GM21825 (cell line): Measurements from ENCODE around the gene ABCA2.
"Not testable (repeated sequence)": the region's sequence is repeated elsewhere in the genome, so short reads cannot be mapped to it uniquely, and the experiment has no call there.

Experiments
- ATAC-seq: cut with Tn5 transposase; IDR thresholded peaks from one replicate; pipeline ENCODE4 v1.9.1; 2021; ENCODE audit warnings: mild to moderate bottlenecking, moderate library complexity; ENCODE audit not compliant: unreplicated experiment

ABCA2 gene

GRCh38 chr9:137064027-137064879, 36.2 kb upstream of the ABCA2 start:
- no peak for ATAC-seq

- ATAC-seq = no peak
These were observed 35.4 kb upstream of the ABCA2 start for GRCh38 chr9:137063311-137064026.

- not testable (repeated sequence) for ATAC-seq
These were observed 34.8 kb upstream of the ABCA2 start for GRCh38 chr9:137062798-137063197.

- no peak for ATAC-seq
These were observed 34.3 kb upstream of the ABCA2 start for GRCh38 chr9:137062384-137062783.

- ATAC-seq = no peak
These were observed 30.6 kb upstream of the ABCA2 start for GRCh38 chr9:137058521-137059234.

DNA sequence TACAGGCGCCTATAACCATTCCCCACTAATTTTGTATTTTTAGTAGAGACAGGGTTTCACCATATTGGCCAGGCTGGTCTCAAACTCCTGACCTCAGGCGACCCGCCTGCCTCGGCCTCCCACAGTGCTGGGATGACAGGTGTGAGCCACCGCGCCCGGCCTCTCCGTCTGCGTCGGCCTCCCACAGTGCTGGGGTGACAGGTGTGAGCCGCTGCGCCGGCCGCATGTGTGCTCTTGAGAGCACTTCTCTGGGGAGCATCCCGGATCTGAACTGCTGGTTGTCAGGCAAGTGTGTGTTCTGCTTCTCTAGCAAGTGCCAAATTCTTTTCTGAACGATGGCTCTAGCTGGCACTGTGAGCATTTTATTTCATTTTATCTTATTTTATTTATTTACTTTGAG, 29.5 kb upstream of the ABCA2 start:
- ATAC-seq = no peak

DNA sequence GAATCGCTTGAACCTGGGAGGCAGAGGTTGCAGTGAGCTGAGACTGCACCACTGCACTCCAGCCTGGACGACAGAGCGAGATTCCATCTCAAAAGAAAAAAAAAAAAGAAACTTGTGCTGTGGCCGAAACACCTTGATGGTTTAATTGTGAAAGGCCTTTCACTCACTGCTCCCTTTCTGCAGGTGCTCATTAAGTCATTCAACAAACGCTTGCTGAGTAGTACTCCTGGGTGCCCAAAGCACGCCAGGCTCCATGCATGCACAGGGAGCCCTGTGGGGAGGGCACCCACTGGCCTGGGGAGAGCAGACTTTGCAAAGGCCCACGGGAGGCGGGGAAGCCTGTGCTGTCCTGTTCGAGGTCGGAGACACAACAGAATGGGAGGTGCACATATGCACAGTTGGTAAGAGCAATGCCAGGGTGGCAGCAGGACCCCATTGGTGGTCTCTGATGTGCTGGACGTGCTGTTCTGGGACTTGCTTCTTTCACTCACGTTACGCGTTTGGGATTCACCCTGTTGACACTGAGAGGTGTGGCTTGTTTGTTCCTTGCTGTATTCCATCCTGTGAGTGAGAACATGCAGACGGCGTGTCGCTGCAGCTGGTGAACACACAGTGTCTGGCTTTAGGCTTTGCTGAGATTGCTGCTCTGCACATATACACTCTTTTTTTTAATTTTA, 28.8 kb upstream of the ABCA2 start:
- ATAC-seq = no peak

- no peak for ATAC-seq
These were observed 27.6 kb upstream of the ABCA2 start for GRCh38 chr9:137055385-137056364.

DNA sequence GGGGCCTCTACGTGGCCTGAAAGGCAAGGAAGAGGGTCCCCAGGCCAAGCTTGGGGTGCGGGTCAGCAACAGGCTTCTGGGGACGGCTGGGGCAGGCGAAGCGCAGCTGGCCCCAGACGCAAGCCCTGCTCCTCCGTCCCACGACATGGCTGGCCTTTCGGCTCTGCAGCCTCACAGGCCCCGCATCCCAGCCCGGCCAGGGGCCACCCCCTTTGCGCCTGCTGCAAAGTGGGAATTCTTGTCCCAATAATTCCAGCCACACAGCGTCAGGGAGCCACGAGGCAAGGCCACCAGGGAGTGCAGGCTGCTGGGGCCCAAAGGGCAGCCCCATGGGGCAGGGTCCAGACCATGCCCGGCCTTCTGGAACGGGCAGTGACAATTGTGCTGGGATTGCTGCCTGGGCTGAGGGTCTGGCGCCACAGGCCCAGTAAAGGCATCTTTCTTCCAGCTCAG, 26.9 kb upstream of the ABCA2 start:
- no peak for ATAC-seq

DNA sequence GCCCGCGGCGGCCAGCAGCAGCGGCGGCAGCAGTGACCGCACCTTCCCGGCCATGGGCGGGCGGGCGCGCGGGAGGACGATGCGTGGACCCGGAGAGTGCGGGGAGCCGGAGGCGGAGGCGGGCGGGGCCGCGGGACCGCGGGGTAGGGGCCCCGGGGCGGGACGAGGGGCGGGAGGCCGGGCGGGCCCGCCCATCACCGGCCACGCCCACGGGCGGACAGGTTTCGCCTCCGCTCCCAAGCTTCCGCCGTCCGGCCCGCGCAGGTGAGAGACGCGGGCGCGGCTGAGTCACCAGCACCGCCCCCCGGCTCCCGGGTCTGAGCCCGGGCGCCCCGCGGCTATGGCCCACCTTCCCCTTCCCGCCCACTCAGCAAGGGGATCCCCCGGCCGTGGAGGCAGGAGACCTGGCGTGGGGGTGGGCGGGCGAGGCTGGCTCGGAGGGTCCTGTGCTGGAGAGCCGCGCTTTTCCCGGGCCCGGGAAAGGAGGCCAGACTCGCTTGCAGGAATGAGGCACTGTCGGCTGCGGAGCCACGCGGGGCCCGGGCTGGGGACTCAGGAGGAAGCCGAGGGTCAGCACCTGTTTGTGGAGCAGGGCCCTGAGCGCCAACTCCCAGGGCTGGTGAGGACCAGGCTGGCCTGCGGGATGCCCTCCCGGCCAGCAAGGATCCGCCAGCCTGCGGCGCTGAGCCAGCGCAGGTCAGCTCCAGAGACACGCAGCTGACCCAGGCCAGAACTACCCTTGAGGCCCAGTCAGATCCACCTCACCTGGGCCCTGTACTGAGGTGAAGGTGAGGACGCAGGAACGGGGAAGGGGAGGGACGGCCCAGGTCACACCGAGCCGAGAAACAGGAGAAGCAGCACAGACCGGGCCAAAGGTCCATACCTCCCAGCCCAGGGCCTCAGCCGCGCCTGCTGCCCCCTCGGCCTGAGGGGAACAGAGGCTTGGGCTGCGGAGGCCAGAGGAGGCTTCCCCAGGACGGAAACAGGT, 26.2 kb upstream of the ABCA2 start, which contains the start of gene ENTPD2:
ENTPD2 (minus strand) TSS at position 118 of the 988 bp plus-strand sequence; CDS start at position 54, 64 bp downstream.
- ATAC-seq = no peak

DNA sequence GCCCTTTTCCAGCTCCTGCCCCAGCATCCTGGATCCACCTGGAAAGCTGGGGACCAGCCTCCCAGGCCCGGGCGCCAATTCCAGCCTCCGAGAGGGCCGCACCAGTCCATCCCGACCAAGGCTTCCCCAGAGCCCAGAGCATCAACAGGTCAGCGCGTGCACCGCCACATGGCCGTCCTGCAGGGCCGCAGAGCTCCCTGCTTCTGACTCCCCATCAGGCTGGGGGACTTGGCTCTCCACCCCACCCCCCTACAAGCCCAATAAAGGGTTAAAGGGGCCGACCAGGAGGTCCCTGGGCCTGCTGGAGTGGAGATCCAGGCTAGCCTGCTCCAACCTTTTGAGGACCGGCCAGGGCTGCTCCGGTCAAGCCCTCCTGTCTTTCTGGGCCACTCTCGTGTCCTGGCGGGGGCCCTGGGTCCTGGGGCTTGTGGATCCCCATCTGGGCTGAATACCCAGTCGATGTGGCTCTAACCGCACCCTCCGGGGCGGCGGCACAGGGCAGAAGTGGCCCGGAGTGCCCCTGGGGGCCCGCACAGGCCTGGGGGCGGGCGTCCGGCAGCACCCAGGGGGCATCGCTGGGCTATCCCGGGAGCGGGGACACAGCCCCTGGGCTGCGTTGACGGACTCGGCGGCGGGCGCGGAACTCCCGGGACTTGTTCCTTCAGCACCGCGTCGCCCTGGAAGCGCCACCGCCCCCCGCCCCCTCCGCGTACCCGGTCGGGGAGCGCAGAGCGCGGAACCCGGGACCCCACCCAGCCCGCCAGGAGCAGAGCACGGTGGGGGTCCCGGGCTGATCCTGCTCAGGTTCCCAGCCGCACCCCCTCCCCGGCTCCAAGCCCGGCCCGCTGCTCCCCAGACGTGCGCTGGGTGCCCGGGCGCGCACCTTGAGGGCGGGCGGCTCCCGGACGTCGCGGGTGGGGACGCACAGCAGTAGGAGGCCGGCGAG, 25.2 kb upstream of the ABCA2 start:
- ATAC-seq = no peak

DNA sequence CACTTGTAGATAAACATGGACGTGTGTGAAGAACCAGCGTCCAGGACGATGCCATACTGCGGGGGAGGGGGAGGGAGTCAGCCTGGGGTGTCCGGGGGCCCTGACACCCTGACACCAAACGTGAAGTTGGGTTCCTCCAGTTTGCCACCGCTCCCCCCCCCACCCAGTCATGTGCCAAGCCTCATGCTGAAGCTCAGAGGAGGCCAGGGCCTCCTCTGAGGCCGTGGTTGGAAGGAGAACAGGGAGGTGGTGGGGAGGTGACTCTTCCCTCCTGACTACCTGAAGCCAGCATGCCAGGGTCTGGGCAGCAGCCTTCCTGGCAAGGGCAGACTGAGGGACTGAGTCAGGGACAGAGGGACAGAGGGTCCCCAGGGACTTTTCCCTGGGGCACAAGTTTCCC, 24.3 kb upstream of the ABCA2 start:
- no peak for ATAC-seq

DNA sequence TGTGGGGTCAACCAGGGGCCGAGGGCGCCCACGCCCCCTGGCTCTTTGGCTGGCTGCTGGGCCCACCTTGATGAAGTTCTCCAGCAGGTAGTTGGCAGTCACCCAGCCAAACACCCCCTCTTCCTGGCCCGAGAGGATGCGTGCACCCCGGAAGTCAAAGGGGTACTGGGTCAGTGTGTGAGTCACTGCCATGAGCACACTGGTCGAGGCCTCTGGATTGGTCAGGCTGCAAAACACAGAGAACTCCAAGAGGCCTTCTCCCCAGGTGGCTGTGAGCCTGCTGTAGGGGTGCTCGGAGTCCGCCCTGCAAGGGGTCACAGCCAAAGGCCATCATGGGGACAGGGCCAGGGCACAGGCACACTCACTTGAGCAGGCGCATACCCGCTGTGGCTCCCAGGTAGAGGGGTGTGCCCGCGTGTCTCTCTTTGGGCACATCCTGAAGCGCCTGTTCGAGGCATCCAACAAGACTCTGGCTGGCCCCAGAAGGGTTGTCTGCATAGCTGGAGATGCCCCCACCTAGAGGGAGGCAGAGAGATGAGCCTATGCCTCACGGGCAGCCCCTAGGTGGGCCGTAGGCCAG, 23.2 kb upstream of the ABCA2 start:
- ATAC-seq = no peak

- ATAC-seq = no peak
These were observed 22.5 kb upstream of the ABCA2 start for GRCh38 chr9:137050570-137050969.

DNA sequence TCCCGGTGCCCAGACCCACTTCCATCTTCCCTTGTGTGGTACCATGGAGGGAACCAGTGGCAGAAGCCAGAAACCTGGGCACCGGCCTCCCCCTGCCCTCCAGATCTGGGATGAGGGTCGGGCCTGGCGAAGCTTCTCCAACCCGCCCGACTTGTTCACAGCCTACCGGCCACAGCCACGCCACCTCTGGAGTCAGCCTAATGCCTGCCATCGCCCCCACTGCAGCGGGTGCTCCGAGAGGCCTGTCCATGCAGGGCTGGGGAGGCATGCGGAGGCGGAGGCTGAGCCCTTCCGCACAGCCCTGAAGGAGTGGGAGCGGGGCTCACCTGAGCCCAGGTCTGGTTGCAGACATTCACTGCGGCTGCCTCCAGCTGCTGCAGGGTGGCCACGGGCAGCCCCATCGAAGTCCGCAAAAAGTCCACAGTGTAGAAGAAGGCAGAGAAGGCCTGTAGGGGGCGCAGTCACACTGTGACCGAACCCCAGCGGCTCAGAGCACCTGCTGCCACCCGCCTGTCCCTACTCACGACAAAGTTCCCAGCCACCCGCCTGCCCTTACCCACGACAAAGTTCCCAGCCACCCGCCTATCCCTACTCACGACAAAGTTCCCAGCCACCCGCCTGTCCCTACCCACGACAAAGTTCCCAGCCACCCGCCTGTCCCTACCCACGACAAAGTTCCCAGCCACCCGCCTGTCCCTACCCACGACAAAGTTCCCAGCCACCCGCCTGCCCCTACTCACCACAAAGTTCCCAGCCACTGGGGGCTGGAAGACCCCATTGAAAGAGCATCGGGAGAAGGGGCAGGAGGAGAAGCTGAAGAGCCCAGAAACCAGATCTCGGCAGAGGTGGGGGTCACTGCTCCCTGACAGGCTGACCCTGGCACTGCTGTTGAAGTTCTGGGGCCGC, 21.8 kb upstream of the ABCA2 start:
- ATAC-seq = no peak
